IPS DF 6.9 (cell line): ENCODE data around the gene PIEZO1.
"Not testable (repeated sequence)": the region's sequence is repeated elsewhere in the genome, so short reads cannot be mapped to it uniquely, and the experiment has no call there.

Experiments
- DNase-seq: peaks from one replicate; pipeline ENCODE4 v3.0.0-alpha.2; 2013; ENCODE audit warnings: low read depth, low spot score
- H3K27ac ChIP-seq: one replicate; pipeline ENCODE4 v1.5.1; 2013; ENCODE audit warnings: low read length, control low read depth
- H3K27me3 ChIP-seq: 2 replicates; pipeline ENCODE4 v1.6.1; 2013; ENCODE audit warnings: mild to moderate bottlenecking, low read length; ENCODE audit not compliant: control insufficient read depth, insufficient read depth
- H3K36me3 ChIP-seq: 2 replicates; pipeline ENCODE4 v1.6.1; 2013; ENCODE audit warnings: low read length; ENCODE audit not compliant: control insufficient read depth, insufficient read depth
- H3K4me1 ChIP-seq: 2 replicates; pipeline ENCODE4 v1.6.1; 2013; ENCODE audit warnings: low read length; ENCODE audit not compliant: control insufficient read depth, insufficient read depth
- H3K4me3 ChIP-seq: 2 replicates; pipeline ENCODE4 v1.5.1; 2013; ENCODE audit warnings: mild to moderate bottlenecking, low read length
- H3K9me3 ChIP-seq: 2 replicates; pipeline ENCODE4 v1.6.1; 2013; ENCODE audit warnings: low read length, inconsistent platforms; ENCODE audit not compliant: control insufficient read depth, insufficient read depth
- WGBS: extraction: QIAGEN DNeasy Blood & Tissue Kit; methylation state at CpG from one replicate; pipeline ENCODE4 v1.1.7; 2013; ENCODE audit warnings: mixed read lengths, missing lambda C conversion rate; ENCODE audit not compliant: insufficient read length, insufficient coverage; 5-methylcytosine and 5-hydroxymethylcytosine counted together

Gene PIEZO1

GRCh38 chr16:88673716-88674379, 111.2 kb downstream of the PIEZO1 start:
- no CpG with 5 or more reads among the region's 19 CpGs for WGBS
- no peaks in the 10 kb centered on the region for H3K4me1 ChIP-seq
- H3K36me3 ChIP-seq = peaks cover 3% of the 10 kb centered on the region; the same call in 1 of the 2 replicates
- H3K4me3 ChIP-seq = no peak overlapping the region
- no peaks in the 10 kb centered on the region for H3K27me3 ChIP-seq
- H3K27ac ChIP-seq = no peak overlapping the region
- no peaks in the 10 kb centered on the region for H3K9me3 ChIP-seq
- no peak for DNase-seq

- no peak overlapping the region for H3K4me3 ChIP-seq
- no peaks in the 10 kb centered on the region for H3K9me3 ChIP-seq
- no peak overlapping the region for H3K27ac ChIP-seq
- no peak for DNase-seq
- H3K4me1 ChIP-seq = no peaks in the 10 kb centered on the region
- peaks cover 3% of the 10 kb centered on the region; the same call in 1 of the 2 replicates for H3K36me3 ChIP-seq
- H3K27me3 ChIP-seq = no peaks in the 10 kb centered on the region
- no CpG with 5 or more reads among the region's 11 CpGs for WGBS
Measured at GRCh38 chr16:88672776-88673175, 112.2 kb downstream of the PIEZO1 start.

DNA sequence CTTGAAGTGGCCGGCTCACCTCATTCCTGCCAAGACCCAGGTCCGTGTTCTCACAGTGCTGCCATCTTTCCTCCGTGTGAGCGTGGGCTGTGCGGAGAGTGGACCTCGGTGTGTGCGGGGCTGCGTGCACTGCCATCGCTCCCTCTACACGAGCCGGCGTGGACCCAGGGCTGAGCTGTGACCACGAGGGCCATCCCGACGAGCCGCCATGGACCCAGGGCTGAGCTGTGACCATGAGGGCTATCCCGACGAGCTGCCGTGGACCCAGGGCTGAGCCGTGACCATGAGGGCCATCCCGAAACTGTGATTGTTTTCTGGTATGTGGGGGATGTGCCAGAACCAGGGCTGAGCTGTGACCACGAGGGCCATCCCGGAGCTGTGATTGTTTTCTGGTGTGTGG, 113.2 kb downstream of the PIEZO1 start:
- WGBS = no CpG with 5 or more reads among the region's 23 CpGs
- Histone ChIP-seq H3K27me3 (no peaks in the 10 kb centered on the region), H3K4me3 (no peak overlapping the region), H3K9me3 (no peaks in the 10 kb centered on the region), H3K27ac (no peak overlapping the region), H3K4me1 (no peaks in the 10 kb centered on the region), H3K36me3 (peaks cover 3% of the 10 kb centered on the region; the same call in 1 of the 2 replicates)
- DNase-seq = no peak

- no peak for DNase-seq
- no peaks in the 10 kb centered on the region for H3K4me1 ChIP-seq
- H3K27me3 ChIP-seq = no peaks in the 10 kb centered on the region
- no peak overlapping the region for H3K27ac ChIP-seq
- H3K9me3 ChIP-seq = no peaks in the 10 kb centered on the region
- no peaks in the 10 kb centered on the region for H3K36me3 ChIP-seq
- H3K4me3 ChIP-seq = no peak overlapping the region
- WGBS = no CpG with 5 or more reads among the region's 10 CpGs
Measured at GRCh38 chr16:88669980-88670379, 115.0 kb downstream of the PIEZO1 start.

DNA sequence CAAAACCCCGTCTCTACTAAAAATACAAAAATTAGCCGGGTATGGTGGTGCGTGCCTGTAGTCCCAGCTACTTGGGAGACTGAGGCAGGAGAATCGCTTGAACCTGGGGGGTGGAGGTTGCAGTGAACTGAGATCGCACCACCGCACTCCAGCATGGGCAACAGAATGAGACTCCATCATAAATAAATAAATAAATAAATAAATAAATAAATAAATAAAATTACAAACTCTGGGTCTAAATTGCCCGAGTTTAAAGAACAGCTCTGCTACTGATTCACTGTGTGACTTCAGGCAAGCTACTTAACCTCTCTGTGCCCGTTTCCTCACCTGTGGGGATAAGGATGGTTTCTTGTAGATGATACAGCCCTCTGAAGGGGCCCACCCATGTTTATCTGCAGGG, 115.5 kb downstream of the PIEZO1 start:
- not testable (repeated sequence) for DNase-seq, H3K9me3 ChIP-seq, H3K4me3 ChIP-seq, H3K27ac ChIP-seq, H3K27me3 ChIP-seq, H3K36me3 ChIP-seq, H3K4me1 ChIP-seq
- WGBS = no CpG with 5 or more reads among the region's 8 CpGs

DNA sequence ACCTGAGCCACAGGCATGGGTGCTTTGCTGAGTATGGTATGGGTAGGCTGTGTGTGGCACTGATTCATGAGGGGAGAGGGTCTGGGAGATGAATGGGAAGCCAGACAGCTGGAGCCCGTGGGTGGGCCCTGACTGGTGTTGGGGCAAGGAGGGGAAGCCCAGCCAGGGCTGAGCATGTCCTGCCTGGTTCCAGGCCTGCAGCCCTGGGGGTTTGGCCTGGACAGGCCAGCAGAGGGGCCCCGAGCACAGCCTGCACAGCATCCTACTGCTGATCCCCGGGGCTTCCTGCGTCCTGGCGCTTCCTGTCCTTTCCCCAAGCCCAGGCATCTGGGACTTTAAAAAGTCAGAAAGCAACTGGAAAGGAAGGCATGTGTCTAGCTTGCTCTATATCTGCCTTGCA, 117.6 kb downstream of the PIEZO1 start:
- no peak overlapping the region; the same call in 1 of the 2 replicates for H3K4me3 ChIP-seq
- no peaks in the 10 kb centered on the region for H3K27me3 ChIP-seq
- no peaks in the 10 kb centered on the region for H3K9me3 ChIP-seq
- H3K4me1 ChIP-seq = no peaks in the 10 kb centered on the region
- H3K36me3 ChIP-seq = no peaks in the 10 kb centered on the region
- H3K27ac ChIP-seq = no peak overlapping the region
- no peak for DNase-seq
- no CpG with 5 or more reads among the region's 5 CpGs for WGBS

GRCh38 chr16:88665570-88665969, 119.5 kb downstream of the PIEZO1 start:
- H3K9me3 ChIP-seq = no peaks in the 10 kb centered on the region
- H3K36me3 ChIP-seq = no peaks in the 10 kb centered on the region
- no peak overlapping the region for H3K27ac ChIP-seq
- no peaks in the 10 kb centered on the region for H3K27me3 ChIP-seq
- no peaks in the 10 kb centered on the region for H3K4me1 ChIP-seq
- DNase-seq = no peak
- no CpG with 5 or more reads among the region's 3 CpGs for WGBS
- H3K4me3 ChIP-seq = no peak overlapping the region
